Natural killer cell (primary cell): ENCODE data around the gene PHACTR3. TPM values are rescaled to one million over a fixed set of nuclear protein-coding genes. Genes with fewer than 3 reads are reported as not detected.

Source experiments
- ATAC-seq, 3 donors: fragments of 150-1000 bp in 2 of 3; fragments of 200-7000 bp in 1 of 3; cut with Tn5 transposase; 1 replicate in 1 of 3; 2 replicates in 2 of 3; pipeline ENCODE4 v1.10.0; 2021; ENCODE audit warnings: mild to moderate bottlenecking in 2 of 3, moderate library complexity in 2 of 3
- DNase-seq, 2 donors: peaks; one replicate each; pipeline versions ENCODE4 v3.0.0 to v3.0.0-alpha.2; 2013 to 2021; ENCODE audit warnings: mixed read lengths in 1 of 2
- H3K27ac ChIP-seq: one replicate; pipeline ENCODE4 v1.5.1; 2013; ENCODE audit warnings: mild to moderate bottlenecking, low read length
- H3K27me3 ChIP-seq: one replicate; pipeline ENCODE4 v1.6.1; 2013; ENCODE audit warnings: low read length; ENCODE audit not compliant: control insufficient read depth, insufficient read depth
- H3K36me3 ChIP-seq: one replicate; pipeline ENCODE4 v1.6.1; 2013; ENCODE audit warnings: low read length; ENCODE audit not compliant: control insufficient read depth, insufficient read depth
- H3K4me1 ChIP-seq: one replicate; pipeline ENCODE4 v1.6.1; 2013; ENCODE audit warnings: low read length; ENCODE audit not compliant: control insufficient read depth, insufficient read depth
- H3K4me3 ChIP-seq: one replicate; pipeline ENCODE4 v1.5.1; 2013; ENCODE audit warnings: low read length
- H3K9me3 ChIP-seq: one replicate; pipeline ENCODE4 v1.6.1; 2013; ENCODE audit warnings: low read length; ENCODE audit not compliant: control insufficient read depth, insufficient read depth
- H3K27ac Mint-ChIP-seq, 2 donors: one replicate each; pipeline ENCODE4 v1.8.0; 2022; ENCODE audit warnings: mild to moderate bottlenecking in 2 of 2, mixed read lengths in 2 of 2, moderate library complexity in 1 of 2
- H3K27me3 Mint-ChIP-seq, 2 donors: one replicate each; pipeline ENCODE4 v1.8.0; 2022; ENCODE audit warnings: low read depth in 2 of 2, mixed read lengths in 2 of 2
- H3K36me3 Mint-ChIP-seq: one replicate; pipeline ENCODE4 v1.8.0; 2022; ENCODE audit warnings: mixed read lengths
- H3K4me1 Mint-ChIP-seq, 2 donors: one replicate each; pipeline ENCODE4 v1.8.0; 2022; ENCODE audit warnings: mixed read lengths in 2 of 2
- H3K4me3 Mint-ChIP-seq: one replicate; pipeline ENCODE4 v1.8.0; 2022; ENCODE audit warnings: mild to moderate bottlenecking, moderate library complexity, mixed read lengths
- H3K9me3 Mint-ChIP-seq, 2 donors: one replicate each; pipeline ENCODE4 v1.8.0; 2022; ENCODE audit warnings: mixed read lengths in 2 of 2
- CTCF ChIP-seq: fragments of 200-600 bp; IDR thresholded peaks from one replicate; pipeline ENCODE4 v1.8.0; 2022; ENCODE audit warnings: antibody characterized with exemption
- WGBS: methylation state at CpG from one replicate; pipeline ENCODE4 v1.1.7; 2013; ENCODE audit warnings: missing lambda C conversion rate; ENCODE audit not compliant: insufficient coverage; 5-methylcytosine and 5-hydroxymethylcytosine counted together
- intact Hi-C: fragments of 100-400 bp; cut with micrococcal nuclease; formaldehyde crosslinking; loops from one replicate; pipeline ENCODE4 v1.14.2; 2022
- total RNA-seq, 4 donors: library from RNA; stranded (reverse); fragments of 120-200 nt in 1 of 4; gene quantifications; one replicate each; pipeline versions ENCODE4 v1.2.3 to v1.2.4, GENCODE V29; 2013 to 2022

Gene PHACTR3
- total RNA-seq, 3 donors from 2014 or later (not counting 1 experiment from before 2014, with no cell fraction given) = not detected

DNA sequence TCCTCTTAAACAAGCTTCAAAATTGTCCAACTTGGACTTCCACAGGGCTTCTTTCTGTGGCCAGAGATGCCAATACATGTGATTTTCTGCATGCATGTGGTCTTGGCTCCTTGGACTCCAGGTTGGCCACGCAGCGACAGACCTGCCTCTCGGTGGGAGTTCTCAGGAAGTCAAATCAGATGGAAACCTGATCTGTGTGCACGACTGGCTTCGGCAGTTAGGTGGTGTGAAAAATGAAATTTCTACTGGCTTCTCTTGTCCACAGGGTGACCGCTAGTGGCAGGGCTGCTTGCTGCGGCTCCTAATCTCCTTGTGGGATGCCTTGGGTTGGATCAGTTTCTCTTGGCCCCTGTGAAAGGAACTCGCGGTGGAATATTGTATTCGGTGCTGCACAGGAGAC is 57.3 kb downstream of the PHACTR3 start:
- intact Hi-C loops = no loop called here
- no peak overlapping the region for H3K4me3 Mint-ChIP-seq

DNA sequence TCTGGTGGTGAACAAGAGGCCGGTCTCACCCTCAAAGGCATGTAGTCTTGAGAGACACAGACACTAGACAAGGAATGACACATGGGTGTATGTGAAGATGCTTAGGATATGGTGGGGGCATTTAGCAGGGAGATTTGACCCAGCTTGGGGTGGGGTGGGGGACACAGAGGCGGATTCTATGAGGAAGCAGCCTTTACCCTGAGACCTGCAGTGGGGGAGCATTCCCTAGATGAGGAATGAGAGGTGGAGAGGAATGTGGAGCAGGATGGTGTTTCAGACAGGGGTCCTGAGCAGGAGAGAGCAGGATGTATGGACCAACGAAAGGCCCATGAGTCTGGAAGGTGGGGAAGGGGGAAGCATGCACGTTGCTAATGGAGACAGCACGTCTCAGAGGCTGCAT is 57.8 kb downstream of the PHACTR3 start:
- Mint-ChIP-seq H3K27ac (no peak overlapping the region), H3K4me3 (no peak overlapping the region), H3K36me3 (peaks cover 21% of the 10 kb centered on the region), H3K9me3 (peaks cover 7 to 12% of the 10 kb centered on the region in 2 donors), H3K27me3 (peaks cover 9 to 14% of the 10 kb centered on the region in 2 donors), H3K4me1 (no peaks in the 10 kb centered on the region)
- H3K9me3 ChIP-seq = peaks cover 5% of the 10 kb centered on the region
- TF ChIP-seq CTCF = no peak
- DNase-seq (no peak), ATAC-seq (no peak)
- H3K4me1 ChIP-seq = no peaks in the 10 kb centered on the region
- WGBS = 63% methylated on average over 5 of the region's 5 CpGs
- H3K27me3 ChIP-seq = no peaks in the 10 kb centered on the region
- H3K4me3 ChIP-seq = no peak overlapping the region
- no peak overlapping the region for H3K27ac ChIP-seq
- no peaks in the 10 kb centered on the region for H3K36me3 ChIP-seq
- intact Hi-C loops = no loop called here

More for the DNA sequence above, 57.3 kb downstream of the PHACTR3 start:
- peaks cover 9 to 14% of the 10 kb centered on the region in 2 donors for H3K27me3 Mint-ChIP-seq
- H3K9me3 Mint-ChIP-seq = peaks cover 10 to 15% of the 10 kb centered on the region in 2 donors
- H3K36me3 Mint-ChIP-seq = peaks cover 26% of the 10 kb centered on the region
- 80% methylated on average over 10 of the region's 10 CpGs for WGBS
- no peak for ATAC-seq
- Histone ChIP-seq H3K27ac (no peak overlapping the region), H3K36me3 (no peaks in the 10 kb centered on the region), H3K9me3 (peaks cover 5% of the 10 kb centered on the region), H3K4me3 (no peak overlapping the region), H3K27me3 (no peaks in the 10 kb centered on the region), H3K4me1 (no peaks in the 10 kb centered on the region)
- TF ChIP-seq CTCF = no peak
- no peak for DNase-seq
- H3K4me1 Mint-ChIP-seq = no peaks in the 10 kb centered on the region
- no peak overlapping the region for H3K27ac Mint-ChIP-seq

DNA sequence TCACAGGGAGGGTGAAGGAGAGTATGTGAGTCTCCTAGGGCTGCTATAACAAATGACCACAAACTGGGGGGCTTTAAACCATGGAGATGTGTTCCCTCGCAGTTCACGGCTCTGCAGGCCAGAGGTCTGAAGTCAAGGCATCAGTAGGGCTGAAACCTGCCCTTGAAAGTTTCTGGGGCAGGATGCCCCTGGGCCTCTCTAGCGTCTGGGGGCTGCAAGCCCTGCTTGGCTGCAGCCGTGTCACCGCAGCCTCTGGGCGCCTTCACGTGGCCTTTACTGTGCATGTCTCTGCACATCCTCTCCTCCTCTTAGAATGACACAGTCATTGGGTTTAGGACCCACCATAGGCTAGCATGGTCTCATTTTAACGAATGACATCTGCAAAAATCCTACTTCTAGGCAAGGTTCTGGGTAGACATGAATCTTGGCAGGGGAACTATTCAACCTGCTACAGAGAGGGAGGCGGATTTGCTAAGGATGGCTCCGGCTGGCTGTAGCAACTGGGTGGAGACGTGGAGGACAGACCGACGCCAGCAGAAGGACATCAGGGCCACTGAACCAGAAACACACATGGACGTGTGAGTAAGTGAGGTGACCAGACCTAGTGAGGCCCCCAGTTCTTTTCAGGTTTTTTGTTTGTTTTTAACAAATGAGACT is 58.6 kb downstream of the PHACTR3 start:
- Mint-ChIP-seq H3K4me3 (no peak overlapping the region), H3K4me1 (no peaks in the 10 kb centered on the region), H3K27ac (no peak overlapping the region), H3K36me3 (peaks cover 13% of the 10 kb centered on the region), H3K9me3 (peaks cover 2 to 7% of the 10 kb centered on the region in 2 donors), H3K27me3 (peaks cover 9 to 14% of the 10 kb centered on the region in 2 donors)
- intact Hi-C loops = no loop called here
- 82% methylated on average over 14 of the region's 14 CpGs for WGBS
- ATAC-seq = no peak
- no peak for TF ChIP-seq CTCF
- Histone ChIP-seq H3K4me3 (no peak overlapping the region), H3K36me3 (no peaks in the 10 kb centered on the region), H3K9me3 (peaks cover 5% of the 10 kb centered on the region), H3K4me1 (no peaks in the 10 kb centered on the region), H3K27ac (no peak overlapping the region), H3K27me3 (no peaks in the 10 kb centered on the region)
- no peak for DNase-seq

DNA sequence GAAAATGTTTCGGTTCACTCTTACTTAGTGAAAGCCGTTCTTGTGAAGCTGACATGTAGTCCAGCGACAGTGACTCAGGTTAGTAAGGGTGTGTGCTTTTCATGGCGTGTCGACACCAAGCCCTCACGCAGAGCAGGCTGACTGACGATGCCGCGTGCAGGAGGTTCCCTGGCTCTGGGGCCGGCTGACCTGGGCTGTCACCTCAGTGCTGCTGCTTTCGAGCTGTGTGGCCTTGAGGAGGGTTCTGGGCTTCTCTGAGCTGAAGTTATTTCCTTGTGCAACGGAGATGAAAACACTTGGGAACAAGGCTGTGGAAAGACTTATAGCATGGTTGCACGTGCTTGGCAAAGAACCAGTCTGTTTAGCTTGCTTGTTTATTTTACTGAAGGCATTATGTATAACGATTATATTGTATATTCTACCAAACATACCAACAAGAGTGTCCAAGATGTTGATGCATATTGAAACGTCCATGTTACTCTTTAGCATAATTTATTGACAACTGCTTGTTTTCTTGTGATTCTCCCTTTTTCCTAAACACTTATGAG is 59.2 kb downstream of the PHACTR3 start:
- no peak for TF ChIP-seq CTCF
- Mint-ChIP-seq H3K36me3 (peaks cover 7% of the 10 kb centered on the region), H3K4me3 (no peak overlapping the region), H3K27ac (no peak overlapping the region), H3K27me3 (peaks cover 9 to 14% of the 10 kb centered on the region in 2 donors), H3K9me3 (peaks cover 0 to 5% of the 10 kb centered on the region in 2 donors), H3K4me1 (no peaks in the 10 kb centered on the region)
- H3K4me1 ChIP-seq = no peaks in the 10 kb centered on the region
- DNase-seq (no peak), ATAC-seq (no peak)
- H3K4me3 ChIP-seq = no peak overlapping the region
- H3K27me3 ChIP-seq = no peaks in the 10 kb centered on the region
- no peaks in the 10 kb centered on the region for H3K36me3 ChIP-seq
- 90% methylated on average over 14 of the region's 15 CpGs for WGBS
- H3K27ac ChIP-seq = no peak overlapping the region
- intact Hi-C loops = no loop called here
- peaks cover 2% of the 10 kb centered on the region for H3K9me3 ChIP-seq
